ENCODE results near the gene RBP2. TPM values are rescaled to one million over a fixed set of nuclear protein-coding genes. Genes with fewer than 3 reads are reported as not detected.

Gene RBP2
- total and polyA plus RNA-seq, 2 of the 8 experiments (the other 6 are each of a cell fraction or from before 2014, with no cell fraction given) = not detected

GRCh38 chr3:139472380-139473010 is 3.8 kb downstream of the RBP2 start (continued):
- TF ChIP-seq CTCF (IDR thresholded peaks at IDR 0.05; ENCODE audit: control extremely low read depth in 1 of 3, insufficient read depth in 1 of 3, low read depth in 1 of 3, low read length in 3 of 3) (no peak), E2F6 (IDR thresholded peaks at IDR 0.05) (no peak), SIRT6 (IDR thresholded peaks at IDR 0.05; ENCODE audit: low read length) (no peak), SAP30 (IDR thresholded peaks at IDR 0.05; ENCODE audit: insufficient read depth, insufficient replicate concordance, low read length) (no peak), TAF7 (optimal IDR thresholded peaks at IDR 0.05; ENCODE audit: borderline replicate concordance, low read depth, low read length) (no peak), POU5F1 (IDR thresholded peaks at IDR 0.05; ENCODE audit: low read depth, low read length) (no peak), CEBPB (IDR thresholded peaks at IDR 0.05; ENCODE audit: low read depth, low read length) (no peak), RXRA (IDR thresholded peaks at IDR 0.05; ENCODE audit: insufficient read depth, low read depth, low read length) (no peak), GABPA (IDR thresholded peaks at IDR 0.05; ENCODE audit: borderline replicate concordance, insufficient read depth, low read length) (no peak)
